Measurements from ENCODE around the gene POLD2. TPM values are rescaled to one million over a fixed set of nuclear protein-coding genes. Genes with fewer than 3 reads are reported as not detected.
"Not testable (repeated sequence)": the region's sequence is repeated elsewhere in the genome, so short reads cannot be mapped to it uniquely, and the experiment has no call there.

The POLD2 gene
- total RNA-seq (2014; rRNA removed; shearing (Covaris generic)), result 85.3 and 127 TPM in 2 replicates

- peak; percentile 97 for DNase-seq (ENCODE audit: low read depth)
Observed at GRCh38 chr7:44123190-44124003, at the start of gene POLD2. TSS of gene POLD2 (minus strand) at chr7:44123548. CDS start at chr7:44122053, 1,495 bp downstream.

- DNase-seq (ENCODE audit: low read depth), result peak; percentile 48
Observed at GRCh38 chr7:44172803-44173424, 49.6 kb upstream of the POLD2 start.

DNA sequence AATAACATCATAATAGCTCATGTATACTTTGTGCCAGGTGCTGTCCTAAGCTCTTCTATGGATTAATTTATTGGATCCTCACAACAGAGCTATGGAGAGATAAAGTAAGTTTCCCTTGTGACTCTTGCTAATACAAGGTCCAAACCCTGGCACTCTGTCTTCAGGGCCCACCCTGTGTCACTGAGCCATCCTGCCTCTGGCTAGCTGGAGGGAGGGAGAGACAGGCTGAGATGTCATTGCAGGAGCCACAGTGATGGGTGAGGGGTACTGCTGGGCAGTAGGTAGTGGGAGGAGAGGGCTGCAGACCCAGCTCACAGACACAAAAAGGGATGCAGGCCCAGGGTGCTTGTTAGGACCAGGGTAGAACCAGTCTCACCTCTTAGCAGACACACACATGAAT lies 49.0 kb upstream of the POLD2 start:
- DNase-seq (ENCODE audit: low read depth), result no peak

DNA sequence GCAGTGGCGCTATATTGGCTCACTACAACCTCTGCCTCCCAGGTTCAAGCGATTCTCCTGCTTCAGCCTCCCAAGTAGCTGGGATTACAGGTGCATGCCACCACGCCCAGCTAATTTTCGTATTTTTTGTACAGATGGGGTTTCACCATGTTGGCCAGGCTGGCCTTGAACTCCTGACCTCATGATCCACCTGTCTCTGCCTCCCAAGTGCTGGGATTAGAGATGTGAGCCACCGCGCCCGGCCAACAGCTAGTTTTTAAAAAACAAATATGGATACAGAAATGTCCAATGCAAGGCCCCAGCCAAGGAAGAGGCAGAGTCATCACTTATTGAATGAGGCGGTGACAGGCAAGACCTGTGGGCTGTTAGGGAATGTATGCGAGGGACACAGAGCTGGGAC lies 48.6 kb upstream of the POLD2 start:
- DNase-seq (ENCODE audit: low read depth), result not testable (repeated sequence)

DNA sequence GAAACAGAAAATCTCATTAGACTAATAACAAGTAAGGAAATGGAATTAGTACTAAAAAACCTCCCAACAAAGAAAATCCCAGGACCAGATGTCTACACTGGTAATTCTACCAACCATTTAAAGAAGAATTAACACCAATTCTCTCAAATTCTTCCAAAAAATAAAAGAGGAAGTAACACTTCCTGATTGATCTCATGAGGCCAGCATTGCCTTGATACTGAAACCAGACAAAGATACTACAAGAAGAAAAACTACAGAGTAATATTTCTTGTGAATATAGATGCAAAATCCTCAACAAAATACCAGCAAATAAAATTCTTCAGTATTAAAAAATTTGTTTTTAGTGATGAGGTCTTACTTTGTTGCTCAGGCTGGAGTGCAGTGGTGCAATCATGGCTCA lies 44.6 kb upstream of the POLD2 start:
- DNase-seq (ENCODE audit: low read depth), result no peak

DNA sequence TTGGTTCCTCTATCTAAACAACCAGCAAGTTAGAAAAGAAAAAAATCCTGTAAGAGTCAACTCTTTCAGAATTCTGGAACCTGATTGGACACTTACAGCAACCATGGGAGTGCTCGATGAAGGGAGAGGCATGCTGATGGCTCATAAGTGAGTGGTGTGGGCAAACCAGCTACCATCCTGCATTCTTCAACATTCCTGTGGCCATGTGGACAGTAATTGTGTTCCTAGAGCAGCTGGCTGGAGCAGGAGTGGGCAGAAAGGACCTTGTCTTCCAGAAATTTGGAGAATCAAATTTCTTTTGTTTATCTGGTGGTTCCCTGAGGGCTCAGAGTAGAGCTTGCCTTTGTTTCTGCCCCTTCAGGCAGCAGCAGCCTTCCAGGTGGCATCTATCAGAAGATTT lies 40.2 kb upstream of the POLD2 start:
- DNase-seq (ENCODE audit: low read depth), result peak; percentile 99

- peak; percentile 81 for DNase-seq (ENCODE audit: low read depth)
Observed at GRCh38 chr7:44162785-44163395, 39.5 kb upstream of the POLD2 start.

DNA sequence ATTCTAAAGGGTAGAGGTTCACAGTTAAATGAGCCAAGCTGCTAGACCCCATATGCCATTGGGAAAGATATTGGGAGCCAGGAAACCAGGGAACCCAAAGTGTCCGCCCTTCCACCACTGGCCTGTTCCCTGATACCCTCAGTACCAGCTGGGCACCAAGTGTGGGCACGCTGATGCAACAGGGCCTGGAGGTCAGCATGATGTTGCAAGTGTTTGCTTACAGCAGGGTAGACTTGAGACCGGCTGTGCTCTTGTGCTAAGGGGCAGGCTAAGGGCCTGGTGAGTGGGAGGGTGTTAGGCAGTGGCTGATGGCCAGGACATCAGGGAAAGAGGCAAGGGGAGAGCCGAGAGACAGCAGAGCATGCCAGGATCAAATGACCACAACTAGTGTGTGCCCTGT lies 38.8 kb upstream of the POLD2 start:
- DNase-seq (ENCODE audit: low read depth), result no peak

DNA sequence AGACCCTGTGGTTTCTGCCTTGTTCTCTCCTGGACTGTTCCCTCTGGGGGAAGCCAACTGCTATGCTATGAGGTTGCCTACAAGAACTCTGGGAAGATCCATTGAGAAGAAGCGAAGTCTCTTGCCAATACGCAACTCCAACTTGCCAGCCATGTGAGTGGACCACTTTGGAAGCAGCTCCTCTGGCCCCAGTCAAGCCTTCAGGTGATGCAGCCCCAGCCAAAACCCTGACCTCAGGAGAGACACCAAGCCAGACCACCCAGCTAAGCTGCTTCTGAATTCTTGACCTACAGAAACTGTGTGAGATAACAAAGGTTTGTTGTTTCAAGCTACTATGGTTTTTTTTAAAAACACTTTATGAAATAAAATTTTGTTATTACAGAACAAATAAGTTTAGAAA lies 38.0 kb upstream of the POLD2 start:
- no peak for DNase-seq (ENCODE audit: low read depth)

GRCh38 chr7:44159824-44160630 lies 36.7 kb upstream of the POLD2 start:
- DNase-seq (ENCODE audit: low read depth), result no peak

GRCh38 chr7:44158873-44159631 lies 35.7 kb upstream of the POLD2 start:
- no peak for DNase-seq (ENCODE audit: low read depth)

- DNase-seq (ENCODE audit: low read depth), result no peak
Observed at GRCh38 chr7:44158096-44158872, 34.9 kb upstream of the POLD2 start.

DNA sequence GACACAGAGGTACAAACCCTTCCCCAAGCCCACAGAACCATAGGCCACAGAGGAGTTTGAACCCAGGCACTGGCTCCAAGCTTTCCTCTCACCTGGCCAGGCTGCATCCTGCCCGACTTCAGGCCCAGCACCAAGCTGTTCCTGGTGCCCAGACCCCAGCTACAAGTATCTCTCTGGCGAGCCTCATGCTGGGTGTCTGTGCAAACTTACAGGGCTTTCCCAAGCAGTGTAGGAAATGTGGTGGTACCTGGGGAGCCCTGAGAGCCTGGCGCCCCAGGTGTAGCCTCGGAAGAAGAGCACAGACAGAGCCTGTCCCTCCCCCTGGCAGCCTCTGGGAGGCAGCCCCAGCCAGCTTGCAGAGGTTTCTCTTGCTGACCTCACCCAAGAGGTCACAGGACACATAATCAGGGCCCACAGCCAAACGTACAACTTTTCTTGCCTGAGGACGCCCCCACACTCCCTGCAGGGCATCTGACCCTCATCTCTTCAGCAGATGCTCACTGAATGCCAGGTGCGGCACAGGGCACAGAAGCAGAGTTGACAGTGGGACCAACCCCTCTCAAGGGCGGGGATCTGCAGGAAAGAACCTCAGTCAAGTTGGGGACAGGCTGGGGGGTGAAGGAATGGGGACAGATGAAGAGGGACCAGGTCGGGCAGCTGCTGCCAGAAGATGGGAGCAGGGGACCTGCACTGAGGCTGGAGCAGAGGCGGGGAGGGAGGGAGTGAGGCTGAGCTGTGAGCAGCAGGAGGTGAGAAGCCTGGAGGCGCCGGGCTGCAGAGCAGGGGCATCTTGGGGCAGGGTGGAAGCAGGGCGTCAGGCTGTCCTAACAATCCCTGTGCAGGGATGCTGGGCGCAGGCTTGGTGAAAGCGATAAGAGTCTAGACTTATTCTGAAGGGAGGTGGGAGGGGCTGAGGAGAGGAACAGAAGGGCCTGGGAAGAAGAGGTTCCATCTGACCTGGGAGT lies 34.0 kb upstream of the POLD2 start:
- no peak for DNase-seq (ENCODE audit: low read depth)

GRCh38 chr7:44156453-44157010 lies 33.2 kb upstream of the POLD2 start:
- DNase-seq (ENCODE audit: low read depth), result no peak

DNA sequence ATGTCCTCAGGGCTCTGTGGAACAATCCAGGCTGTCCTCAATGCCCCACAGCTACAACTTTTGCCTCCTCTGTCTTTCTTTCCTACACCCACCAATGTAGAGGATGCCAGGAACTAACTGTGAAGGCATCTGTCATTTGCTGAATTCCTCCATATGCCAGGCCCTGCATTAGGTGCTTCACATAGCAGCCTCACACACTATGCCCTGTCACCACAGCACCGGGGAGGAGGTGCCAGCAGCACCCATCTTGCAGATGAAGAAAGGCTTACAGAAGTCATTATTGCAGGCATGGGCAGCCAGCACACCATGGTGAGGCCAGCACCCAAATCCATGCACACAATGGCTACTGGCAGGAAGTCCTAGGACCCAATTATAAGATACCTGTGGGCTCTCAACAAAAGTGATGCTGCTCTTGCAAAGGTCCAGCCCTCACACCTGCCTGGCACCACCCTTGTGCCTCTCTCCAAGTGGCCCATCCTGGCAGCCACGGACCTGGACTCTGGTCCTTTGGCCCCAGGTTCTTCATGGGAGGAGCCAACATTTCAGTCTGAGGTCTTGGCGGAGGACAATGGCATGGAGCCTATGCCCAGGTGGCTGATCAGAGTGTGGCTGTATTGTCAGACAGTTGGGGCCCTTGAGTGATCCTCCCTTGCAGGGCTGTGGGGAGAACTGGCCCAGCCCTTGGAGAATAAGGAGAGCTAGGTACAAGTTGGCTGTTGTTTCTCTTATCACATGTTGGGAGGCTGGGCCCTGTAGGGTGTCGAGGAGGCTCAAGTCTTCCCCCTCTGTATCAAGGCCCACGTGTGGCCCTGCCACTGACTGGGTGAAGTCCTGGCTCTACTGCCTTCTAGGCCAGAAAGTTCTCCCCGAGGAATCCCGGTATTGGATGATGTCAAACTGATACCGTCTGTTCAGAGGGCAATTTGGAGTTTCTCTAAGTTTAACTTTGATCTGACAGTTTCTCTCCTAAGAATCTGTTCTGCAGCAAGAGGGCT lies 32.1 kb upstream of the POLD2 start:
- no peak for DNase-seq (ENCODE audit: low read depth)

GRCh38 chr7:44154703-44155102 lies 31.4 kb upstream of the POLD2 start:
- DNase-seq (ENCODE audit: low read depth), result peak; percentile 67

- DNase-seq (ENCODE audit: low read depth), result no peak
Observed at GRCh38 chr7:44153948-44154335, 30.6 kb upstream of the POLD2 start.
